PFSK-1 (cell line): ENCODE measurements around the gene HMMR.

Source experiments
- FOXP2 ChIP-seq: optimal IDR thresholded peaks from 2 replicates; pipeline ENCODE3; 2011; ENCODE audit warnings: borderline replicate concordance, control low read depth, inconsistent platforms; ENCODE audit not compliant: insufficient read depth; ENCODE audit errors: extremely low read length, extremely low read depth
- POLR2AphosphoS5 ChIP-seq: IDR thresholded peaks from 2 replicates; pipeline ENCODE4 v1.6.1; 2012; ENCODE audit warnings: low read depth, mild to moderate bottlenecking, control low read depth, low read length, moderate library complexity
- SIN3A ChIP-seq: IDR thresholded peaks from 2 replicates; pipeline ENCODE4 v1.6.1; 2012; ENCODE audit warnings: mild to moderate bottlenecking, low read length, moderate library complexity, borderline replicate concordance; ENCODE audit not compliant: insufficient read depth
- TAF1 ChIP-seq: IDR thresholded peaks from 2 replicates; pipeline ENCODE4 v1.6.1; 2012; ENCODE audit warnings: low read length, control low read depth, borderline replicate concordance; ENCODE audit not compliant: insufficient read depth
- TF ChIP-seq, protein P1 (sequence below), 2 experiments: IDR thresholded peaks; 2 replicates each; pipeline versions ENCODE4 v1.6.1 to v1.8.0; 2011 to 2012; ENCODE audit warnings: low read depth in 2 of 2, low read length in 2 of 2, control low read depth in 1 of 2, inconsistent platforms in 1 of 2, mild to moderate bottlenecking in 1 of 2, moderate library complexity in 1 of 2; ENCODE audit not compliant: insufficient read depth in 1 of 2

The HMMR gene

DNA sequence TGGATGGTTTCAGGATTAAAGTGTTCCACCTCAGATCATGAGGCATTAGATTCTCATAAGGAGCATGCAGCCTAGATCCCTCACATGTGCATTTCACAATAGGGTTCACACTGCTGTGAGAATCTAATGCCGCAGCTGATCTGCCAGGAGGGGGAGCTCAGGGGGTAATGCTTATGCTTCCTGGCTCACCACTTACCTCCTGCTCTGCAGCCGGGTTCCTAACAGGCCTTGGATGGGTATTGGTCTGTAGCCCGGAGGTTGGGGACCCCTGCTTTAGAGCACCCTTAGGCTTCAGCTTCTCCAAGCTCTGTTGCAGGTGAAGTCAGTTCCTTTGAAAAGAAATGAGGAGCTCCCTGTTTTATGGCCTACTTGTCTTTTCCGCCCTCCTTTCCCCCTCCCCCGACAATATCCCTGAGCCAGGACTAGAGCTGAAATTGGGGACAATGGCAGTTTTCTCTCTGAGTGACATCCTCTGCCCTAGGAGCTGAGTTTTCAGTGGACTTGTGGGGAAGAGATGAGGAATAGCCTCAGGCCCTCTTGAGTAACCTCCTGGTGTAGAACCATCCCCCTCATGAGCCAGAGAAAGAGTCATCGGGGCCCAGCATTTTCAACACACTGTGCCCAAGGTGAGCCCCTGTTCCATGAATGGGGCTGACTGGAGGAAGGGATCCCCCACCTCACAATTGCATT is 28.8 kb downstream of the HMMR start:
- TF ChIP-seq TAF1 (no peak), POLR2AphosphoS5 (no peak), SIN3A (no peak), FOXP2 (no peak)
- TF ChIP-seq, protein P1, sequence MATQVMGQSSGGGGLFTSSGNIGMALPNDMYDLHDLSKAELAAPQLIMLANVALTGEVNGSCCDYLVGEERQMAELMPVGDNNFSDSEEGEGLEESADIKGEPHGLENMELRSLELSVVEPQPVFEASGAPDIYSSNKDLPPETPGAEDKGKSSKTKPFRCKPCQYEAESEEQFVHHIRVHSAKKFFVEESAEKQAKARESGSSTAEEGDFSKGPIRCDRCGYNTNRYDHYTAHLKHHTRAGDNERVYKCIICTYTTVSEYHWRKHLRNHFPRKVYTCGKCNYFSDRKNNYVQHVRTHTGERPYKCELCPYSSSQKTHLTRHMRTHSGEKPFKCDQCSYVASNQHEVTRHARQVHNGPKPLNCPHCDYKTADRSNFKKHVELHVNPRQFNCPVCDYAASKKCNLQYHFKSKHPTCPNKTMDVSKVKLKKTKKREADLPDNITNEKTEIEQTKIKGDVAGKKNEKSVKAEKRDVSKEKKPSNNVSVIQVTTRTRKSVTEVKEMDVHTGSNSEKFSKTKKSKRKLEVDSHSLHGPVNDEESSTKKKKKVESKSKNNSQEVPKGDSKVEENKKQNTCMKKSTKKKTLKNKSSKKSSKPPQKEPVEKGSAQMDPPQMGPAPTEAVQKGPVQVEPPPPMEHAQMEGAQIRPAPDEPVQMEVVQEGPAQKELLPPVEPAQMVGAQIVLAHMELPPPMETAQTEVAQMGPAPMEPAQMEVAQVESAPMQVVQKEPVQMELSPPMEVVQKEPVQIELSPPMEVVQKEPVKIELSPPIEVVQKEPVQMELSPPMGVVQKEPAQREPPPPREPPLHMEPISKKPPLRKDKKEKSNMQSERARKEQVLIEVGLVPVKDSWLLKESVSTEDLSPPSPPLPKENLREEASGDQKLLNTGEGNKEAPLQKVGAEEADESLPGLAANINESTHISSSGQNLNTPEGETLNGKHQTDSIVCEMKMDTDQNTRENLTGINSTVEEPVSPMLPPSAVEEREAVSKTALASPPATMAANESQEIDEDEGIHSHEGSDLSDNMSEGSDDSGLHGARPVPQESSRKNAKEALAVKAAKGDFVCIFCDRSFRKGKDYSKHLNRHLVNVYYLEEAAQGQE (IDR thresholded peaks at IDR 0.05; ENCODE audit: insufficient read depth in 1 of 2, low read depth in 2 of 2, low read length in 2 of 2), result no peak

GRCh38 chr5:163489745-163490075 is 29.3 kb downstream of the HMMR start:
- no peak for TF ChIP-seq SIN3A
- TF ChIP-seq POLR2AphosphoS5, result no peak
- TF ChIP-seq, protein P1 (IDR thresholded peaks at IDR 0.05; ENCODE audit: insufficient read depth in 1 of 2, low read depth in 2 of 2, low read length in 2 of 2), result no peak
- TF ChIP-seq FOXP2, result no peak
- no peak for TF ChIP-seq TAF1

GRCh38 chr5:163496286-163496685 is 35.9 kb downstream of the HMMR start:
- TF ChIP-seq TAF1 (no peak), SIN3A (no peak), FOXP2 (no peak), POLR2AphosphoS5 (no peak)
- TF ChIP-seq, protein P1 (IDR thresholded peaks at IDR 0.05; ENCODE audit: insufficient read depth in 1 of 2, low read depth in 2 of 2, low read length in 2 of 2), result no peak

DNA sequence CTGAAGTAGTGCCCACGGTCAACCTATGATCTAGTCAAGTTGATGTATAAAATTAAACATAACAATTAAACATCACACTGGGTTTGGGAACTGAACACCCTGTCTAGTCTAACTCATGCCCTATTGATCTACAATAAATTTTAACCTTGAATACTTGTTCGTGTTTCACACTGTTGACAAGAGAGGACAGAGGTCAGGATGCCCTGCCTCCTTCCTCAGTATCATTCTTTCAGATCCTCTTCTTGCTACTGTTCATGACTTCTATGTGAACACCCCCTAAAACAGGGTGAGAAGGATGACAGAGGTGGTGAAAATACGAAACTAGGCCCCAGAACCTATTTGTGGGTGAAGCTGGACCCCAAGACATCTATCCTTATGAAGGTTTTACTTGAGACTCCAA is 36.9 kb downstream of the HMMR start:
- TF ChIP-seq POLR2AphosphoS5 (no peak), FOXP2 (no peak), TAF1 (no peak), SIN3A (no peak)
- TF ChIP-seq, protein P1 (IDR thresholded peaks at IDR 0.05; ENCODE audit: insufficient read depth in 1 of 2, low read depth in 2 of 2, low read length in 2 of 2), result no peak
